ENCODE data around the gene CD40LG. TPM values are rescaled to one million over a fixed set of nuclear protein-coding genes. Genes with fewer than 3 reads are reported as not detected.

Gene CD40LG
- total and polyA plus RNA-seq, 2 of the 13 experiments (the other 11 are each of a cell fraction or from before 2014, with no cell fraction given): not detected

DNA sequence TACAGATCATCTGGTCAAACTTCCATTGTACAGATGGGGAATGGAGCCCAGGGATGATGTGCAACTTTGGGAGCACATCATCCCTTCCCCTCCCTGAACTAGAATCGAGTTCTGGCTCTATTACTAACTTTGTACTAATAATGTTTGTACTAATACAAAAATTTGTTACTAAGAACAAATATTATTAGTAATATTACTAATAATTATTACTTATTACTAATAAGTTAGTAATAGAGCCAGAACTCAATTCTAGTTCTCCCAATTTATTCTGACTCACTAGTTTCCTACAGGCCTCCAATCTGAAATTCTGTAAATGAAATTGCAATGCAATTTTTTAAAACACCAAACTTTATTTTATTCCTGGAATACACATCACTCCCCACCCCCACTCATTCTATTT, 47.9 kb upstream of the CD40LG start:
- Histone ChIP-seq H3K9me3 (ENCODE audit: low read length) (no peaks in the 10 kb centered on the region), H3K27me3 (ENCODE audit: control insufficient read depth in 1 of 2, insufficient read depth in 2 of 2, low read length in 2 of 2) (no peaks in the 10 kb centered on the region), H2AFZ (ENCODE audit: low read length) (no peak overlapping the region), H4K20me1 (ENCODE audit: insufficient read depth, low read length) (no peaks in the 10 kb centered on the region), H3K4me2 (ENCODE audit: low read depth, low read length) (no peak overlapping the region), H3K79me2 (ENCODE audit: insufficient read depth, low read length) (no peaks in the 10 kb centered on the region), H3K4me3 (replicated peaks in 1 of 3; ENCODE audit: insufficient read depth in 1 of 3, low read depth in 2 of 3, low read length in 3 of 3) (no peak overlapping the region), H3K36me3 (replicated peaks in 1 of 2; ENCODE audit: control insufficient read depth in 1 of 2, insufficient read depth in 2 of 2, low read length in 2 of 2) (no peaks in the 10 kb centered on the region), H3K4me1 (ENCODE audit: insufficient read depth, low read length) (no peaks in the 10 kb centered on the region), H3K9ac (ENCODE audit: insufficient read depth, low read depth, low read length) (no peak overlapping the region), H3K27ac (ENCODE audit: extremely low read length, insufficient read depth, low read length) (no peak overlapping the region)
- ATAC-seq (no peak), DNase-seq (ENCODE audit: low spot score) (no peak), FAIRE-seq (no peak)
- WGBS (ENCODE audit: low lambda C conversion rate): 0% methylated on average over 1 of the region's 1 CpG
- POLR2A ChIA-PET: no interaction called here
- CTCF ChIA-PET (ENCODE audit: low intra/inter-chr PET ratio, low total read pairs): no interaction called here
- in situ Hi-C loops (cut with HindIII; ENCODE audit: extremely low pct_ligation_motif_present, low pct_unique_long_range_greater_than_20kb): no loop called here
- intact Hi-C loops (cut with micrococcal nuclease; ENCODE audit: unreplicated experiment): no loop called here
- BruUV-seq (replicated peaks): no TSS peak
- TF ChIP-seq MTF2 (CRISPR knock-in tag; IDR thresholded peaks at IDR 0.05; ENCODE audit: borderline replicate concordance) (no peak), ZNF337 (CRISPR knock-in tag; IDR thresholded peaks at IDR 0.05; ENCODE audit: borderline replicate concordance, low read depth) (no peak), ZFP36L2 (CRISPR knock-in tag; IDR thresholded peaks at IDR 0.05) (no peak), REXO4 (CRISPR knock-in tag; IDR thresholded peaks at IDR 0.05; ENCODE audit: borderline replicate concordance) (no peak), ADNP (CRISPR knock-in tag; IDR thresholded peaks at IDR 0.05) (no peak), RBAK (CRISPR knock-in tag; IDR thresholded peaks at IDR 0.05) (no peak), POLR2A (IDR thresholded peaks at IDR 0.05; ENCODE audit: insufficient read depth in 1 of 2, low read depth in 2 of 2, low read length in 2 of 2) (no peak), ZNF781 (CRISPR knock-in tag; IDR thresholded peaks at IDR 0.05; ENCODE audit: borderline replicate concordance, not compliant biosample characterization) (no peak), MBNL3 (CRISPR knock-in tag; conservative IDR thresholded peaks at IDR 0.05) (no peak), ZNF678 (CRISPR knock-in tag; IDR thresholded peaks at IDR 0.05) (no peak)
- TF ChIP-seq, protein P1, sequence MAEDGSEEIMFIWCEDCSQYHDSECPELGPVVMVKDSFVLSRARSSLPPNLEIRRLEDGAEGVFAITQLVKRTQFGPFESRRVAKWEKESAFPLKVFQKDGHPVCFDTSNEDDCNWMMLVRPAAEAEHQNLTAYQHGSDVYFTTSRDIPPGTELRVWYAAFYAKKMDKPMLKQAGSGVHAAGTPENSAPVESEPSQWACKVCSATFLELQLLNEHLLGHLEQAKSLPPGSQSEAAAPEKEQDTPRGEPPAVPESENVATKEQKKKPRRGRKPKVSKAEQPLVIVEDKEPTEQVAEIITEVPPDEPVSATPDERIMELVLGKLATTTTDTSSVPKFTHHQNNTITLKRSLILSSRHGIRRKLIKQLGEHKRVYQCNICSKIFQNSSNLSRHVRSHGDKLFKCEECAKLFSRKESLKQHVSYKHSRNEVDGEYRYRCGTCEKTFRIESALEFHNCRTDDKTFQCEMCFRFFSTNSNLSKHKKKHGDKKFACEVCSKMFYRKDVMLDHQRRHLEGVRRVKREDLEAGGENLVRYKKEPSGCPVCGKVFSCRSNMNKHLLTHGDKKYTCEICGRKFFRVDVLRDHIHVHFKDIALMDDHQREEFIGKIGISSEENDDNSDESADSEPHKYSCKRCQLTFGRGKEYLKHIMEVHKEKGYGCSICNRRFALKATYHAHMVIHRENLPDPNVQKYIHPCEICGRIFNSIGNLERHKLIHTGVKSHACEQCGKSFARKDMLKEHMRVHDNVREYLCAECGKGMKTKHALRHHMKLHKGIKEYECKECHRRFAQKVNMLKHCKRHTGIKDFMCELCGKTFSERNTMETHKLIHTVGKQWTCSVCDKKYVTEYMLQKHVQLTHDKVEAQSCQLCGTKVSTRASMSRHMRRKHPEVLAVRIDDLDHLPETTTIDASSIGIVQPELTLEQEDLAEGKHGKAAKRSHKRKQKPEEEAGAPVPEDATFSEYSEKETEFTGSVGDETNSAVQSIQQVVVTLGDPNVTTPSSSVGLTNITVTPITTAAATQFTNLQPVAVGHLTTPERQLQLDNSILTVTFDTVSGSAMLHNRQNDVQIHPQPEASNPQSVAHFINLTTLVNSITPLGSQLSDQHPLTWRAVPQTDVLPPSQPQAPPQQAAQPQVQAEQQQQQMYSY (CRISPR knock-in tag; IDR thresholded peaks at IDR 0.05): no peak
- TF ChIP-seq, protein P2, sequence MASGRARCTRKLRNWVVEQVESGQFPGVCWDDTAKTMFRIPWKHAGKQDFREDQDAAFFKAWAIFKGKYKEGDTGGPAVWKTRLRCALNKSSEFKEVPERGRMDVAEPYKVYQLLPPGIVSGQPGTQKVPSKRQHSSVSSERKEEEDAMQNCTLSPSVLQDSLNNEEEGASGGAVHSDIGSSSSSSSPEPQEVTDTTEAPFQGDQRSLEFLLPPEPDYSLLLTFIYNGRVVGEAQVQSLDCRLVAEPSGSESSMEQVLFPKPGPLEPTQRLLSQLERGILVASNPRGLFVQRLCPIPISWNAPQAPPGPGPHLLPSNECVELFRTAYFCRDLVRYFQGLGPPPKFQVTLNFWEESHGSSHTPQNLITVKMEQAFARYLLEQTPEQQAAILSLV (CRISPR knock-in tag; IDR thresholded peaks at IDR 0.05; ENCODE audit: borderline replicate concordance): no peak
- TF ChIP-seq, protein P3, sequence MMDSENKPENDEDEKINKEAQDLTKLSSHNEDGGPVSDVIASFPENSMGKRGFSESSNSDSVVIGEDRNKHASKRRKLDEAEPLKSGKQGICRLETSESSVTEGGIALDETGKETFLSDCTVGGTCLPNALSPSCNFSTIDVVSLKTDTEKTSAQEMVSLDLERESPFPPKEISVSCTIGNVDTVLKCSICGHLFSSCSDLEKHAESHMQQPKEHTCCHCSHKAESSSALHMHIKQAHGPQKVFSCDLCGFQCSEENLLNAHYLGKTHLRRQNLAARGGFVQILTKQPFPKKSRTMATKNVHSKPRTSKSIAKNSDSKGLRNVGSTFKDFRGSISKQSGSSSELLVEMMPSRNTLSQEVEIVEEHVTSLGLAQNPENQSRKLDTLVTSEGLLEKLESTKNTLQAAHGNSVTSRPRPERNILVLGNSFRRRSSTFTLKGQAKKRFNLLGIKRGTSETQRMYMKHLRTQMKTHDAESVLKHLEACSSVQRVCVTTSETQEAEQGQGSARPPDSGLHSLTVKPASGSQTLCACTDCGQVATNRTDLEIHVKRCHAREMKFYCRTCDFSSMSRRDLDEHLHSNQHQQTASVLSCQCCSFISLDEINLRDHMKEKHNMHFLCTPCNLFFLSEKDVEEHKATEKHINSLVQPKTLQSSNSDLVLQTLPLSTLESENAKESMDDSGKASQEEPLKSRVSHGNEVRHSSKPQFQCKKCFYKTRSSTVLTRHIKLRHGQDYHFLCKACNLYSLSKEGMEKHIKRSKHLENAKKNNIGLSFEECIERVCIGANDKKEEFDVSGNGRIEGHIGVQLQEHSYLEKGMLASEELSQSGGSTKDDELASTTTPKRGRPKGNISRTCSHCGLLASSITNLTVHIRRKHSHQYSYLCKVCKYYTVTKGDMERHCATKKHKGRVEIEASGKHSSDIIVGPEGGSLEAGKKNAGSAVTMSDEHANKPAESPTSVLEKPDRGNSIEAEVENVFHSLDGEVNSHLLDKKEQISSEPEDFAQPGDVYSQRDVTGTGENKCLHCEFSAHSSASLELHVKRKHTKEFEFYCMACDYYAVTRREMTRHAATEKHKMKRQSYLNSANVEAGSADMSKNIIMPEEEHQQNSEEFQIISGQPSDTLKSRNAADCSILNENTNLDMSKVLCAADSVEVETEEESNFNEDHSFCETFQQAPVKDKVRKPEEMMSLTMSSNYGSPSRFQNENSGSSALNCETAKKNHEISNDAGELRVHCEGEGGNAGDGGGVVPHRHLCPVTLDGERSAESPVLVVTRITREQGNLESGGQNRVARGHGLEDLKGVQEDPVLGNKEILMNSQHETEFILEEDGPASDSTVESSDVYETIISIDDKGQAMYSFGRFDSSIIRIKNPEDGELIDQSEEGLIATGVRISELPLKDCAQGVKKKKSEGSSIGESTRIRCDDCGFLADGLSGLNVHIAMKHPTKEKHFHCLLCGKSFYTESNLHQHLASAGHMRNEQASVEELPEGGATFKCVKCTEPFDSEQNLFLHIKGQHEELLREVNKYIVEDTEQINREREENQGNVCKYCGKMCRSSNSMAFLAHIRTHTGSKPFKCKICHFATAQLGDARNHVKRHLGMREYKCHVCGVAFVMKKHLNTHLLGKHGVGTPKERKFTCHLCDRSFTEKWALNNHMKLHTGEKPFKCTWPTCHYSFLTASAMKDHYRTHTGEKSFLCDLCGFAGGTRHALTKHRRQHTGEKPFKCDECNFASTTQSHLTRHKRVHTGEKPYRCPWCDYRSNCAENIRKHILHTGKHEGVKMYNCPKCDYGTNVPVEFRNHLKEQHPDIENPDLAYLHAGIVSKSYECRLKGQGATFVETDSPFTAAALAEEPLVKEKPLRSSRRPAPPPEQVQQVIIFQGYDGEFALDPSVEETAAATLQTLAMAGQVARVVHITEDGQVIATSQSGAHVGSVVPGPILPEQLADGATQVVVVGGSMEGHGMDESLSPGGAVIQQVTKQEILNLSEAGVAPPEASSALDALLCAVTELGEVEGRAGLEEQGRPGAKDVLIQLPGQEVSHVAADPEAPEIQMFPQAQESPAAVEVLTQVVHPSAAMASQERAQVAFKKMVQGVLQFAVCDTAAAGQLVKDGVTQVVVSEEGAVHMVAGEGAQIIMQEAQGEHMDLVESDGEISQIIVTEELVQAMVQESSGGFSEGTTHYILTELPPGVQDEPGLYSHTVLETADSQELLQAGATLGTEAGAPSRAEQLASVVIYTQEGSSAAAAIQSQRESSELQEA (CRISPR knock-in tag; IDR thresholded peaks at IDR 0.05; ENCODE audit: not compliant biosample characterization): no peak
